Caco-2 (cell line): ENCODE data around the gene HYAL1. TPM values are rescaled to one million over a fixed set of nuclear protein-coding genes. Genes with fewer than 3 reads are reported as not detected.

Experiments
- BruUV-seq: library from RNA; stranded (reverse); fragments of 400-500 nt; replicated peaks from 2 replicates; lab custom pipeline; 2021; lab: Mats Ljungman, UMichigan
- CTCF ChIA-PET: fragments of 300-600 bp; sonication (Branson Sonifier 250); formaldehyde crosslinking; loops from one replicate; lab custom pipeline; 2022; ENCODE audit warnings: antibody characterized with exemption; lab: Charles Lee
- POLR2A ChIA-PET: fragments of 300-600 bp; sonication (Branson Sonifier 250); formaldehyde crosslinking; loops from one replicate; lab custom pipeline; 2022; ENCODE audit warnings: antibody characterized with exemption; lab: Charles Lee
- DNase-seq, 2 experiments: peaks; one replicate each; pipeline versions ENCODE4 v3.0.0 to v3.0.0-alpha.2; 2020 to 2022
- H3K27me3 ChIP-seq: replicated peaks from 2 replicates; pipeline ENCODE4 v1.6.0; 2011; ENCODE audit warnings: low read length; ENCODE audit not compliant: control insufficient read depth, insufficient read depth
- H3K36me3 ChIP-seq: 2 replicates; pipeline ENCODE4 v1.5.1; 2011; ENCODE audit warnings: low read length; ENCODE audit not compliant: control insufficient read depth, insufficient read depth
- H3K4me1 ChIP-seq: fragments of 250-450 bp; sonication (Bioruptor Pico); 2 replicates; pipeline ENCODE4 v1.5.1; 2020; ENCODE audit warnings: mild to moderate bottlenecking
- H3K4me3 ChIP-seq: 2 replicates; pipeline ENCODE4 v1.5.1; 2011; ENCODE audit warnings: low read depth, mild to moderate bottlenecking, control low read depth, low read length
- H3K9me3 ChIP-seq: fragments of 250-450 bp; sonication (Bioruptor Pico); 2 replicates; pipeline ENCODE4 v1.5.1; 2020; ENCODE audit warnings: mild to moderate bottlenecking, moderate library complexity
- H3K27ac Mint-ChIP-seq: one replicate; pipeline ENCODE4 v1.8.0; 2022; ENCODE audit warnings: mixed read lengths; ENCODE audit not compliant: unreplicated experiment
- H3K27me3 Mint-ChIP-seq: one replicate; pipeline ENCODE4 v1.8.0; 2022; ENCODE audit warnings: mixed read lengths; ENCODE audit not compliant: insufficient read depth, unreplicated experiment
- H3K36me3 Mint-ChIP-seq: one replicate; pipeline ENCODE4 v1.8.0; 2022; ENCODE audit warnings: mild to moderate bottlenecking, mixed read lengths; ENCODE audit not compliant: insufficient read depth, unreplicated experiment
- H3K4me1 Mint-ChIP-seq: one replicate; pipeline ENCODE4 v1.8.0; 2022; ENCODE audit warnings: low read depth, mixed read lengths; ENCODE audit not compliant: unreplicated experiment
- H3K4me3 Mint-ChIP-seq: one replicate; pipeline ENCODE4 v1.8.0; 2022; ENCODE audit warnings: mild to moderate bottlenecking, moderate library complexity, mixed read lengths; ENCODE audit not compliant: unreplicated experiment
- H3K9me3 Mint-ChIP-seq: one replicate; pipeline ENCODE4 v1.8.0; 2022; ENCODE audit warnings: mixed read lengths; ENCODE audit not compliant: unreplicated experiment
- CTCF ChIP-seq, 2 experiments: fragments of 200-600 bp in 1 of 2; IDR thresholded peaks; 1 replicate in 1 of 2; 2 replicates in 1 of 2; pipeline versions ENCODE4 v1.5.1 to v1.8.0; 2011 to 2022; ENCODE audit warnings: antibody characterized with exemption in 1 of 2, control low read depth in 1 of 2, inconsistent platforms in 1 of 2, low read depth in 1 of 2, low read length in 1 of 2, mild to moderate bottlenecking in 1 of 2, moderate library complexity in 1 of 2; ENCODE audit not compliant: insufficient read depth in 1 of 2, severe bottlenecking in 1 of 2, unreplicated experiment in 1 of 2
- intact Hi-C: fragments of 100-400 bp; cut with micrococcal nuclease; formaldehyde crosslinking; loops from one replicate; pipeline ENCODE4 v1.10.0; 2022; ENCODE audit not compliant: unreplicated experiment
- total RNA-seq: library from RNA; stranded (reverse); gene quantifications from 2 replicates; pipeline ENCODE4 v1.2.3, GENCODE V29; 2022

Gene HYAL1
- total RNA-seq, 1 experiment from 2014 or later = 2.3 TPM

GRCh38 chr3:50338965-50339364 lies 35.6 kb upstream of the HYAL1 start:
- no peak for DNase-seq
- H3K4me1 Mint-ChIP-seq = peaks cover 11% of the 10 kb centered on the region
- peaks cover 40% of the 10 kb centered on the region for H3K36me3 Mint-ChIP-seq
- CTCF ChIA-PET = interaction anchor here (0.6 to 0.7 kb wide), 2 partner anchors 18 to 52 kb away, joined by 3 to 4 read pairs; no protein-coding TSS in a partner anchor
- Histone ChIP-seq H3K36me3 (0 out of 2 replicates have a peak, but pooled peaks cover 3% of the 10 kb centered on the region), H3K27me3 (no peaks in the 10 kb centered on the region), H3K4me1 (peaks cover 16% of the 10 kb centered on the region), H3K9me3 (no peaks in the 10 kb centered on the region), H3K4me3 (no peak overlapping the region)
- H3K27ac Mint-ChIP-seq = peak overlapping the region; percentile 95
- no peaks in the 10 kb centered on the region for H3K9me3 Mint-ChIP-seq
- no peak for TF ChIP-seq CTCF (IDR thresholded peaks at IDR 0.05; ENCODE audit: insufficient read depth in 1 of 2, low read depth in 1 of 2, low read length in 1 of 2, severe bottlenecking in 1 of 2, unreplicated experiment in 1 of 2)
- no peaks in the 10 kb centered on the region for H3K27me3 Mint-ChIP-seq
- POLR2A ChIA-PET = interaction anchor here (0.6 kb wide), 1 partner anchor 11 kb away, joined by 4 read pairs; the partner anchor contains the start of gene TUSC2
- H3K4me3 Mint-ChIP-seq = peak overlapping the region; percentile 94
- intact Hi-C loops = no loop called here
- BruUV-seq = no TSS peak

GRCh38 chr3:50337175-50337861 lies 33.9 kb upstream of the HYAL1 start:
- Mint-ChIP-seq H3K27ac (peak overlapping the region; percentile 95), H3K4me1 (peaks cover 11% of the 10 kb centered on the region), H3K4me3 (peak overlapping the region; percentile 94), H3K9me3 (no peaks in the 10 kb centered on the region), H3K36me3 (peaks cover 50% of the 10 kb centered on the region), H3K27me3 (no peaks in the 10 kb centered on the region)
- Histone ChIP-seq H3K36me3 (0 out of 2 replicates have a peak, but pooled peaks cover 3% of the 10 kb centered on the region), H3K9me3 (no peaks in the 10 kb centered on the region), H3K4me3 (peak overlapping the region; percentile 63), H3K4me1 (peaks cover 16% of the 10 kb centered on the region), H3K27me3 (no peaks in the 10 kb centered on the region)
- POLR2A ChIA-PET = interaction anchor here (0.6 to 2.7 kb wide), 23 partner anchors 8 to 1377 kb away, joined by 3 to 57 read pairs (median 4); partner anchors contain the start of genes C3orf18, CISH, CYB561D2 and GNAI2
- intact Hi-C loops = loop anchor here (1.0 kb wide), 1 partner anchor 9 kb away; the partner anchor contains the start of gene TUSC2
- peak; percentile 99 for DNase-seq
- CTCF ChIA-PET = interaction anchor here (0.6 to 2.4 kb wide), 17 partner anchors 8 to 205 kb away, joined by 3 to 27 read pairs (median 4); partner anchors contain the start of genes CYB561D2, GNAI2, HYAL1 and HYAL3
- TF ChIP-seq CTCF (IDR thresholded peaks at IDR 0.05; ENCODE audit: insufficient read depth in 1 of 2, low read depth in 1 of 2, low read length in 1 of 2, severe bottlenecking in 1 of 2, unreplicated experiment in 1 of 2) = no peak
- BruUV-seq = no TSS peak

GRCh38 chr3:50336452-50337174 lies 33.2 kb upstream of the HYAL1 start:
- Mint-ChIP-seq H3K9me3 (no peaks in the 10 kb centered on the region), H3K27ac (peak overlapping the region; percentile 95), H3K36me3 (peaks cover 57% of the 10 kb centered on the region), H3K4me1 (peaks cover 11% of the 10 kb centered on the region), H3K4me3 (peak overlapping the region; percentile 94), H3K27me3 (no peaks in the 10 kb centered on the region)
- H3K27me3 ChIP-seq = no peaks in the 10 kb centered on the region
- no peak for TF ChIP-seq CTCF (IDR thresholded peaks at IDR 0.05; ENCODE audit: insufficient read depth in 1 of 2, low read depth in 1 of 2, low read length in 1 of 2, severe bottlenecking in 1 of 2, unreplicated experiment in 1 of 2)
- 0 out of 2 replicates have a peak, but pooled peaks cover 3% of the 10 kb centered on the region for H3K36me3 ChIP-seq
- DNase-seq = no peak
- intact Hi-C loops = loop anchor here (1.0 kb wide), 1 partner anchor 8 kb away; the partner anchor contains the start of gene TUSC2
- H3K4me1 ChIP-seq = peaks cover 16% of the 10 kb centered on the region
- peak overlapping the region; percentile 63 for H3K4me3 ChIP-seq
- TSS peak; percentile 68 for BruUV-seq
- POLR2A ChIA-PET = interaction anchor here (0.6 to 2.7 kb wide), 23 partner anchors 9 to 1376 kb away, joined by 3 to 57 read pairs (median 4); partner anchors contain the start of genes C3orf18, CISH, CYB561D2 and GNAI2
- H3K9me3 ChIP-seq = no peaks in the 10 kb centered on the region
- CTCF ChIA-PET = interaction anchor here (0.6 to 2.4 kb wide), 16 partner anchors 8 to 206 kb away, joined by 3 to 27 read pairs (median 4); partner anchors contain the start of genes CYB561D2, GNAI2, HYAL1 and HYAL3
